GM11168 (cell line): ENCODE results near the gene SH3PXD2A.

ENCODE experiments used
- in situ Hi-C: fragments of 300-500 bp; cut with MboI; formaldehyde crosslinking; loops from one replicate; pipeline ENCODE4 v1.12.0; 2022; ENCODE audit warnings: low sequenced_read_pairs; ENCODE audit not compliant: unreplicated experiment

SH3PXD2A gene

GRCh38 chr10:103836861-103837260 lies 18.5 kb downstream of the SH3PXD2A start:
- in situ Hi-C loops: no loop called here

- in situ Hi-C loops: no loop called here
Measured at GRCh38 chr10:103836273-103836672, 19.1 kb downstream of the SH3PXD2A start.

DNA sequence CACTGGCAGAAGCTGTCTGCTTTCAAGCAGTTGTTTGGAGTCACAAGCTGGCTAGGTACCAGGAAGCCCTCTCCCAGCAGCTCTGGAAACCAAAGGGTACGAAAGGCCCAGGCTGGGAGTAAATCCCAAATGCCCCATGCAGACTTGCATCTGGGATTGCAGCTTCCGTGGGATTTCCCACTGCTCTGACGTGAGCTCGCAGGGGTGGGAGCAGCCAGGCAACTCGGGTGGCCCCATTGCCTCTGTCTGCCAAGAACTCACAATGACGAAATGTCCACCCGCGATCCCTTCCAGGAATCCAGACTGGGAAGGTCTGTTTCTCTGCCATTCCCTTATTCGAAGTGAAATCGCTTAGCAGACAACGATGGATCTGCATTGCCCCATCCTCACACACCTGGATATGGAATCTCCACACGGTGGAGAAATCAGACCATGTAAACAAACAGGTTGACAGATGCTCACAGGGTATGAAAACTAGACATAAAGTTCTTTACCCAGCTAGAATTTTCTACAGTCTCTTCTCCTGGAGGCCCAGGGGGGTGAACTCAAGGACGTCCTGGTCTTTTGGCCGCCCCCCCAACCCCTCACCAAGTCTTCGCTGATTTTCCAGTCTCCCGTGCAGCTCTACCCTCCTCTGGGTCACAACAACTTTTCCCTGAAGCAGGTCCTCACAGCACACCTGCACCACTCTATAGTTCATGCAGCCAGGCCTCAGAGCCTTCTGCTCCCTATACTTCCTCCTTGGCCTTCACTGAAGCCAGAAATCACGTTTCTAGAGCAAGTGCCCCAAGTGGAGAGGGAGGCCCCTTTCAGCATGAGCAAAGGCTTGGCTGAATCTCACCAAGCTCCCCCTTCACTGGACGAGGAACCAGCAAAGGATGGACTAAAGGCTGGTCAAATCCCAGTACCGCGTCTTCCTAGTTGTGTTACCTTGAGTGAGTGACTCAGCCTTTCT lies 20.0 kb downstream of the SH3PXD2A start:
- in situ Hi-C loops: no loop called here

DNA sequence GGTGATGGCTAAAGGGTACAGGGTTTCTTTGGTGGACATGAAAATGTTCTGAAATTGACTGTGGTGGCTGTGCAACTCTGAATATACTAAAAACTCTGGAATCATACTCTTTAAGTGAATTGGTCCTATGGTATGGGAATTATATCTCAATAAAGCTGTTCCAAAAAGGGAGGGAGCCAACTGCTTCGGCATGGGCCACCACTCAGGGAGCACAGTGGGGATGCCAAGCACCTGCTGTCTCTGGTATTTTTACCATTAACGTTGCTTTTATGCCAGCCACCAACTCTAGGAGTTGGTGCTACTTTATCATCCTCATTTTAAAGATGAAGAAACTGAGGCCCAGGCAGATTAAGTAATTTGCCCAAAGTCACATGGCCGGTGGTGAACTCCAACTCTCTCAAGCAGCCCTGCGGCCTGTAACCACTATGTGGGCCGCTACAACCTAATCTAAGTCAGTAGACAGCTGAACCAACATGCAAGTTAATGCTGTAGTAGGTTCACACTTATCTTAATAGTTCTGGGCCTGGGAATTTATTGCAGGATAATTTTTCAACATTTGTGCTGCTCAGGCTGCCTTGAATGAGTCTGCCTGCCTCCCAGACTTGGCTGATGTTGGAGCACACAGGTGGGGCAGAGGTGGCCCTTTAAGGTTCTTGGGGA lies 20.8 kb downstream of the SH3PXD2A start:
- in situ Hi-C loops: no loop called here

DNA sequence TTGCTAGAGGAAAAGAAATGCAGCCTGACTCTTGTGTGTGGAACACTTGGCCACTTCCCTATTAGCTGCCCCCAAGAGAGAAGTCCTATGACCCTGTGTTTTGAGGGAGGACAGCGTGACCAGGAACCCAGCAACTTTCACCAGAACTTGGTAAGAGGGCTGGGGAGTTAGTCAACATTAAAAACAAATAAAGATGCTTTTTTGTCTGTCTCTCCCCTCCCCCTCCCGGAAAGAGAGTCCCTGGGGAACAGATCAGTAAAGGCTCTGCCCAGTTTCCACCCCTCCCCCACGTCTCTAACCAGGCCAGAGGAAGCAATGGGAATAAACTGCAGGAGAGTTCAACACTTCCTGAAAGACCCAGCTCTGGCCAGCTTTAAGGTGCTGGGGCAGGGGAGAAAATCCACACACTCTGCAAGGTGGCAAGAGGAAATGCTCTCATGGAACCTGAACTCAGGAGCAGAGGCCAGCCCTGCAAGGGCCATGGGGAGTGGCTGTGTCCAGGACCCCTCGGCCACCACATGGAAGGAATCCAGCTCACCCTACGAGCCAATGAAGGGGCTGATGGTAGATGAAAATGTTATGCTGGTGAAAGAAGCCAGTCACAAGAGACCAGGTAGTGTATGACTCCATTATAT lies 21.5 kb downstream of the SH3PXD2A start:
- in situ Hi-C loops: no loop called here

DNA sequence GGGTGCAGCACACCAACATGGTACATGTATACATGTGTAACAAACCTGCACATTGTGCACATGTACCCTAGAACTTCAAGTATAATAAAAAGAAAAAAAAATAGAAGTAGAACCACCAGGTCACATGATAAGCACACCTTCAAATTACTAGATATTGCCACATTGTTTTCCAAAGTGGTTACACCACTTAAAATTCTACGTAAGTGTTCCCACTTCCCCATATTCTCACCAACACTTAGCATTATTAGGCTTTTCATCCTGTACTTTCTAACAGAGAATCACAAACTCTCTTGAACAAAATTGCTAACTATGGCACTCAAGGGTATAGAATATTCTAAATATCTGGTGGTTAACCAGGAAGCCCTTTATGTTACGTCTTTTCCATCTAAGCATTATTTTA lies 22.6 kb downstream of the SH3PXD2A start:
- in situ Hi-C loops: no loop called here

DNA sequence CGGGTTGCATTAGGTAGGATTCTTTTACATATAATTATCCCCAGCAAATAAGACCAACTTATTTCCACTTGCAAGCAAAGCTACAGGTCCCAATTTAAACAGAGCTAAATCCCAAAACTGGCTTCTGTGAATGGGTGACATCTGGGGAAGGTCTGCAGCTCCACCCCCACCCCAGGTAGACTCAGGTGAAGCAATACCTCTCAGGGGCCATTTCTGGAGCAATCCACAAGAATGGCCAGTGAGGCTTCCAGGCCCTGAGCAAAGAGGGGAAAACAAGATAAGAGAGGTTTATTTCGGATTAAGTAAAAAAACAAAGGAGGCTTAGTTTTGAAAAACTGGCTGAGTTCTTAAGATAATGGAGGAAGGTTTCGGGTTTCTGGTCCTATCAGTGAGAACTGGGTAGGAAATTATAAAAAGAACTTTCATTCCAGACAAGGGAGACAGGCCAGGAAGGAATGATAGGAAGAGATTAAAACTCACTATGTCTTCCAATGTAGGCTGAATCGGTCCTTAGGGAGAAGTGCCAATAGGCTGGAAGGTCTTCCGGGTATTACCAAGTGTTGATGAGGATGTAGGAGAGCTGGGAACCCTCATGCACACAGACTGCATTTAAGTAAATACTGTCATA lies 25.4 kb downstream of the SH3PXD2A start:
- in situ Hi-C loops: no loop called here

- in situ Hi-C loops: no loop called here
Measured at GRCh38 chr10:103829278-103829677, 26.1 kb downstream of the SH3PXD2A start.

GRCh38 chr10:103828587-103829197 lies 26.7 kb downstream of the SH3PXD2A start:
- in situ Hi-C loops: no loop called here

- in situ Hi-C loops: no loop called here
Measured at GRCh38 chr10:103828107-103828506, 27.3 kb downstream of the SH3PXD2A start.

DNA sequence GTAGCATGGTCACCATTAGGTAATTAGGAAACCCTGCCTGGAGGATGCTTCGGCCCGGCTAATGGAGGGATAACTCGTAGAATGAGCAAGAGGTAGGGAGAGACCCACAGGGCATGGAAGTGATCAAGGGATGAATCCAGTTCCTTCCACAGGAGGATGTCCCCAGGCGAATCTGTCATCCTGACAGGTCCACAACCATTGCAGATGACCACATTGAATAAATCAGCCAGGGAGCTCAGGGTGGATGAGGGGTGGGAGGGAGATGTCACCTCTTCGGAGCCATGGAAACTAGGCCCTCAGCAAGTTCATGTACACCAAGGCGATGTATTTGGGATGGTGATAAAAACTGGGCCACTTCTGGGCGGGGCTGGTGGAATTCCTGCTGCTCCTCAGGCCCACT lies 28.5 kb downstream of the SH3PXD2A start:
- in situ Hi-C loops: no loop called here

- in situ Hi-C loops: no loop called here
Measured at GRCh38 chr10:103824281-103824680, 31.1 kb downstream of the SH3PXD2A start.

GRCh38 chr10:103823706-103824272 lies 31.6 kb downstream of the SH3PXD2A start:
- in situ Hi-C loops: no loop called here

DNA sequence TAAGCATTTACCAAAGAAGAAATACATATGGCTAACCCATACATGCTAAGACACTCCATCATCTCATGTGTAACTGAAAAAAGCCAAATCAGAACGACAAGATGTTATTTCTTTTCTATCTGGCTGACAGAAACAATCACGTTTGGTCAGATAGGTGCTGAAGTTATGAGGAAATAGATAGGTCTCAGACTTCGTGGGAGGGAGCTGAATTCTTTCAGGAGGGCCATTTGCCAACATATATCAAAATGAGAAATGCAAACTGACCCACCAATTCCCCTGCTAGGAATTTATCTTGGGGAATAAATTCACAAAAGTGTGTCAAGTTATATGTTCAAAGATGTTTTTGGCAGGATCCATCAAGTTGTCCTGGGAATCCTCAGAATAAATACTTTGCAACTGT lies 32.6 kb downstream of the SH3PXD2A start:
- in situ Hi-C loops: no loop called here

DNA sequence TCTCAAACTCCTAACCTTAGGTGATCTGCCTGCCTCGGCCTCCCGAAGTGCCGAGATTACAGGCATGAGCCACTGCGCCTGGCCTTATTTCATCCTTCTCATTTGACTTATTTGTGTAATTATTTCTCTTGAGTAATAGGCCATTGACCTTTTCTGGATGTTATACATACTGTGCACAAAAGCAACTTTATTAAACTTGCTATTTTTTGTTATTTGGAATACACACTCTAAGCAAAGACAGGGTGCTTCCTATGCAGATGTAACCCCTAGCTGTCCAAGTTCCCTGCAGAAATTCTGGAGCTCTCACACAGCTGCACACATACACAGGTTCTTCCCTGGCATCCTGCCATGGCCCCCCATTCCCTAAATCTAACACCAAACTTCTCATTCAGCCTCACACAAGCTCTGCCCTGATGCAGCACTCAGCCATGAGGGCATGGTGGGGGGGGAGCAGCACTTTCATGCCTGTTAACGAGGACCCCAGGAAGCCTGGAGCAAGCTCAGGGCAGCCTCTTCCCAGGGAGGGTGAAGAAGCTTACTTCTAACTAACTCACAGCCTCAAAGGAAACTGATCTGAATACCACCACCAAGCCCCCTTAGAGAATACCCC lies 33.2 kb downstream of the SH3PXD2A start:
- in situ Hi-C loops: no loop called here

- in situ Hi-C loops: no loop called here
Measured at GRCh38 chr10:103820101-103821062, 35.0 kb downstream of the SH3PXD2A start.

GRCh38 chr10:103819493-103819892 lies 35.9 kb downstream of the SH3PXD2A start:
- in situ Hi-C loops: no loop called here

DNA sequence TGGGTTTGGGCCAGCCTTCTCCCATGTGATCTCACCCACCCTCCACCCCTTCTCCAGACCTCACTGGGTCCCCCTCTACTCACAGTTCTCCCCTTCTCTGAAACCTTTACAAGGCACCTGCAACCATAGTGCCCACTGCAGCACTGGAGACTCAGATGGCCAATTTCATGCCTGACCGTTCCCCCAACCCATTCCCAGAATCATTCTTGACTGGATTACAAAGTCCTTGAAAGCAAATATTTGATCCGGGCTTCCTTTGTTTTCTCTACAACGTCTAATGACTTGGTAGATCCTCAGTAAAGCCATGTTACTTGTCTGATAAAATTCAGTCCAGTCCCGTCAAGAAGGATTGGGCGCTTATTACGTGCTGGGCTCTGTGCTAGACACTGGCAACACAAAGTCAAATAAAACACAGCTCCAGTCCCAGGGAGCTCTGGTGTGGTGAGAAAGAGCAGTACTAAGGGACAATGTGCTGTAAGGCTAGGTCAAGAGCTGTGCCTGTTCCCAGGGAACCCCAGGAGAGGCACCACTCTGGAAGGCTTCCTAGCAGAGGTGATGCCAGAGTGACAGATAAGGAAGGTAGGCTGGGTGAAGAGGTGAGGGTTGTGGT lies 36.5 kb downstream of the SH3PXD2A start:
- in situ Hi-C loops: no loop called here
